Keratinocyte (primary cell): ENCODE data around the gene DUSP10. TPM values are rescaled to one million over a fixed set of nuclear protein-coding genes. Genes with fewer than 3 reads are reported as not detected.

Source experiments
- DNase-seq: peaks from one replicate; pipeline ENCODE4 v3.0.0-alpha.2; 2011; ENCODE audit warnings: low read depth, missing footprints, low spot score
- FAIRE-seq: peaks from 2 replicates; lab custom pipeline; 2011; peaks lifted over from hg19 to GRCh38; lab: Jason Lieb, UNC
- H2AFZ ChIP-seq: 2 replicates; pipeline ENCODE4 v1.6.0; 2012; ENCODE audit warnings: low read length, control low read depth, inconsistent platforms; ENCODE audit not compliant: control insufficient read depth
- H3K27ac ChIP-seq: 2 replicates; pipeline ENCODE4 v1.5.1; 2011; ENCODE audit warnings: low read length; ENCODE audit not compliant: control insufficient read depth, insufficient read depth
- H3K27me3 ChIP-seq: 3 replicates; pipeline ENCODE4 v1.6.0; 2011; ENCODE audit warnings: low read length; ENCODE audit not compliant: control insufficient read depth, insufficient read depth; ENCODE audit errors: extremely low read depth
- H3K36me3 ChIP-seq, 2 experiments: 2 replicates in 1 of 2; 3 replicates in 1 of 2; pipeline ENCODE4 v1.5.1; 2011; ENCODE audit warnings: low read length in 2 of 2, mild to moderate bottlenecking in 1 of 2; ENCODE audit not compliant: control insufficient read depth in 2 of 2, insufficient read depth in 2 of 2; ENCODE audit errors: extremely low read depth in 1 of 2
- H3K4me1 ChIP-seq: 3 replicates; pipeline ENCODE4 v1.5.1; 2011; ENCODE audit warnings: low read length; ENCODE audit not compliant: control insufficient read depth, insufficient read depth; ENCODE audit errors: extremely low read depth
- H3K4me2 ChIP-seq: 3 replicates; pipeline ENCODE4 v1.6.0; 2011; ENCODE audit warnings: low read depth, low read length; ENCODE audit not compliant: control insufficient read depth, insufficient read depth; ENCODE audit errors: extremely low read depth
- H3K4me3 ChIP-seq, 3 experiments: fragments of 200-600 bp in 1 of 3; sonication (generic) in 1 of 3; 2 replicates in 2 of 3; 3 replicates in 1 of 3; pipeline ENCODE4 v1.5.1; 2011 to 2016; ENCODE audit warnings: low read length in 3 of 3, mild to moderate bottlenecking in 3 of 3, control low read depth in 2 of 3, inconsistent platforms in 1 of 3, low read depth in 1 of 3, mixed read lengths in 1 of 3, mixed run types in 1 of 3, moderate library complexity in 1 of 3; ENCODE audit not compliant: control insufficient read depth in 2 of 3, insufficient read depth in 2 of 3; ENCODE audit errors: extremely low read depth in 1 of 3
- H3K79me2 ChIP-seq: 2 replicates; pipeline ENCODE4 v1.6.0; 2012; ENCODE audit warnings: low read length; ENCODE audit not compliant: control insufficient read depth, insufficient read depth
- H3K9ac ChIP-seq: 3 replicates; pipeline ENCODE4 v1.6.0; 2011; ENCODE audit warnings: low read length; ENCODE audit not compliant: control insufficient read depth, insufficient read depth; ENCODE audit errors: extremely low read depth
- H3K9me1 ChIP-seq: 3 replicates; pipeline ENCODE4 v1.6.0; 2011; ENCODE audit warnings: low read length; ENCODE audit not compliant: control insufficient read depth, insufficient read depth; ENCODE audit errors: extremely low read depth
- H3K9me3 ChIP-seq: 2 replicates; pipeline ENCODE4 v1.5.1; 2012; ENCODE audit warnings: low read depth, low read length; ENCODE audit not compliant: control insufficient read depth
- H4K20me1 ChIP-seq: 3 replicates; pipeline ENCODE4 v1.6.0; 2011; ENCODE audit warnings: low read length; ENCODE audit not compliant: control insufficient read depth, insufficient read depth; ENCODE audit errors: extremely low read depth
- EZH2 ChIP-seq: IDR thresholded peaks from one replicate; pipeline ENCODE4 v1.6.1; 2012; ENCODE audit warnings: inconsistent platforms, mild to moderate bottlenecking, low read length, moderate library complexity
- dilution Hi-C: fragments of 300-500 bp; cut with MboI; formaldehyde crosslinking; loops from one replicate; pipeline ENCODE4 v1.7.0; 2020; ENCODE audit warnings: low sequenced_read_pairs; ENCODE audit not compliant: extremely low pct_ligation_motif_present
- polyA plus RNA-seq, 5 experiments: library from polyadenylated mRNA; depleted of rRNA in 3 of 5; stranded (reverse) in 3 of 5; stranded (forward) in 1 of 5; unstranded in 1 of 5; fragments of >200 nt; gene quantifications; 1 replicate in 1 of 5; 2 replicates in 3 of 5; 3 replicates in 1 of 5; pipeline versions ENCODE4 v1.2.1 to v1.2.3, GENCODE V29; 2011 to 2012; ENCODE audit warnings: missing spikeins in 2 of 5, low read depth in 1 of 5, low replicate concordance in 1 of 5
- TF ChIP-seq, protein P1 (sequence below), 3 experiments: IDR thresholded peaks in 1 of 3; conservative IDR thresholded peaks in 1 of 3; optimal IDR thresholded peaks in 1 of 3; 2 replicates in 2 of 3; 3 replicates in 1 of 3; pipeline versions ENCODE3 to v1.5.1; 2011; ENCODE audit warnings: low read length in 3 of 3, mild to moderate bottlenecking in 3 of 3, moderate library complexity in 2 of 3, control low read depth in 1 of 3, inconsistent platforms in 1 of 3; ENCODE audit not compliant: insufficient read depth in 2 of 3; ENCODE audit errors: extremely low read depth in 1 of 3

Gene DUSP10
- polyA plus RNA-seq, 1 donor (not counting 4 experiments of a cell fraction or from before 2014, with no cell fraction given): 15.1 TPM

- Histone ChIP-seq H3K4me1 (peaks cover 6% of the 10 kb centered on the region), H3K9me3 (no peaks in the 10 kb centered on the region), H3K4me2 (no peak overlapping the region), H3K27ac (no peak overlapping the region), H2AFZ (no peak overlapping the region), H3K79me2 (no peaks in the 10 kb centered on the region), H3K9ac (no peak overlapping the region), H3K4me3 (no peak overlapping the region), H3K36me3 (peaks cover 0 to 1% of the 10 kb centered on the region in 2 experiments), H3K27me3 (no peaks in the 10 kb centered on the region), H4K20me1 (no peaks in the 10 kb centered on the region), H3K9me1 (no peaks in the 10 kb centered on the region)
- FAIRE-seq (no peak), DNase-seq (no peak)
- dilution Hi-C loops: no loop called here
- TF ChIP-seq, protein P1, sequence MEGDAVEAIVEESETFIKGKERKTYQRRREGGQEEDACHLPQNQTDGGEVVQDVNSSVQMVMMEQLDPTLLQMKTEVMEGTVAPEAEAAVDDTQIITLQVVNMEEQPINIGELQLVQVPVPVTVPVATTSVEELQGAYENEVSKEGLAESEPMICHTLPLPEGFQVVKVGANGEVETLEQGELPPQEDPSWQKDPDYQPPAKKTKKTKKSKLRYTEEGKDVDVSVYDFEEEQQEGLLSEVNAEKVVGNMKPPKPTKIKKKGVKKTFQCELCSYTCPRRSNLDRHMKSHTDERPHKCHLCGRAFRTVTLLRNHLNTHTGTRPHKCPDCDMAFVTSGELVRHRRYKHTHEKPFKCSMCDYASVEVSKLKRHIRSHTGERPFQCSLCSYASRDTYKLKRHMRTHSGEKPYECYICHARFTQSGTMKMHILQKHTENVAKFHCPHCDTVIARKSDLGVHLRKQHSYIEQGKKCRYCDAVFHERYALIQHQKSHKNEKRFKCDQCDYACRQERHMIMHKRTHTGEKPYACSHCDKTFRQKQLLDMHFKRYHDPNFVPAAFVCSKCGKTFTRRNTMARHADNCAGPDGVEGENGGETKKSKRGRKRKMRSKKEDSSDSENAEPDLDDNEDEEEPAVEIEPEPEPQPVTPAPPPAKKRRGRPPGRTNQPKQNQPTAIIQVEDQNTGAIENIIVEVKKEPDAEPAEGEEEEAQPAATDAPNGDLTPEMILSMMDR (optimal IDR thresholded peaks at IDR 0.05 in 1 of 3, IDR thresholded peaks at IDR 0.05 in 1 of 3, conservative IDR thresholded peaks at IDR 0.05 in 1 of 3; ENCODE audit: extremely low read depth in 1 of 3, insufficient read depth in 2 of 3, low read length in 3 of 3): no peak
- no peak for TF ChIP-seq EZH2
These were observed 46.6 kb downstream of the DUSP10 start for GRCh38 chr1:221695301-221695700.

GRCh38 chr1:221694109-221694508, 47.8 kb downstream of the DUSP10 start:
- FAIRE-seq (no peak), DNase-seq (no peak)
- no peaks in the 10 kb centered on the region for H3K9me3 ChIP-seq
- TF ChIP-seq EZH2: no peak
- TF ChIP-seq, protein P1 (optimal IDR thresholded peaks at IDR 0.05 in 1 of 3, IDR thresholded peaks at IDR 0.05 in 1 of 3, conservative IDR thresholded peaks at IDR 0.05 in 1 of 3; ENCODE audit: extremely low read depth in 1 of 3, insufficient read depth in 2 of 3, low read length in 3 of 3): no peak
- H3K79me2 ChIP-seq: no peaks in the 10 kb centered on the region
- no peak overlapping the region for H3K27ac ChIP-seq
- H3K4me2 ChIP-seq: no peak overlapping the region
- peaks cover 6% of the 10 kb centered on the region for H3K4me1 ChIP-seq
- H3K4me3 ChIP-seq: no peak overlapping the region
- H3K36me3 ChIP-seq: peaks cover 0 to 1% of the 10 kb centered on the region in 2 experiments
- no peaks in the 10 kb centered on the region for H3K9me1 ChIP-seq
- dilution Hi-C loops: no loop called here
- no peaks in the 10 kb centered on the region for H4K20me1 ChIP-seq
- no peaks in the 10 kb centered on the region for H3K27me3 ChIP-seq
- H3K9ac ChIP-seq: no peak overlapping the region
- H2AFZ ChIP-seq: no peak overlapping the region
